OCI-LY3 (cell line): ENCODE data around the gene RHCE.
A peak's percentile ranks its signal among the peaks of the same experiment; 100 is the strongest.
"Not testable (repeated sequence)": the region's sequence is repeated elsewhere in the genome, so short reads cannot be mapped to it uniquely, and the experiment has no call there.

Experiments used
- H2AFZ ChIP-seq: fragments of 200-600, 300-600 bp; shearing (Covaris generic); 2 replicates; pipeline ENCODE4 v1.6.0; 2014; ENCODE audit warnings: antibody characterized with exemption, low read depth, low read length
- H3K27ac ChIP-seq: fragments of 200-600, 300-600 bp; sonication (generic); 2 replicates; pipeline ENCODE4 v1.5.1; 2014; ENCODE audit warnings: mild to moderate bottlenecking, low read length, moderate library complexity, mixed read lengths
- H3K27me3 ChIP-seq: fragments of 200-600, 300-600 bp; sonication (generic); 2 replicates; pipeline ENCODE4 v1.6.1; 2014; ENCODE audit warnings: low read depth, low read length, mixed read lengths
- H3K36me3 ChIP-seq: fragments of 200-600, 300-600 bp; sonication (generic); replicated peaks from 2 replicates; pipeline ENCODE3; 2014; ENCODE audit warnings: low read depth, low read length, mixed read lengths
- H3K4me1 ChIP-seq: fragments of 300-600, 200-600 bp; sonication (generic); 2 replicates; pipeline ENCODE4 v1.6.1; 2014; ENCODE audit warnings: low read length, mixed read lengths
- H3K4me2 ChIP-seq: fragments of 200-600, 300-600 bp; sonication (generic); 2 replicates; pipeline ENCODE4 v1.6.1; 2014; ENCODE audit warnings: low read length, mixed read lengths
- H3K4me3 ChIP-seq: fragments of 300-600, 200-600 bp; sonication (generic); 2 replicates; pipeline ENCODE4 v1.5.1; 2014; ENCODE audit warnings: antibody characterized with exemption, mild to moderate bottlenecking, low read length, moderate library complexity
- H3K79me2 ChIP-seq: fragments of 300-600, 200-600 bp; shearing (Covaris generic); 2 replicates; pipeline ENCODE4 v1.6.1; 2014; ENCODE audit warnings: mild to moderate bottlenecking, low read length, mixed read lengths
- H3K9ac ChIP-seq: fragments of 300-600, 200-600 bp; shearing (Covaris generic); 2 replicates; pipeline ENCODE4 v1.6.0; 2014; ENCODE audit warnings: mild to moderate bottlenecking, low read length, moderate library complexity
- H3K9me3 ChIP-seq: fragments of 200-600, 300-600 bp; shearing (Covaris generic); 2 replicates; pipeline ENCODE4 v1.6.1; 2014; ENCODE audit warnings: low read length, mixed read lengths; ENCODE audit not compliant: insufficient read depth
- H4K20me1 ChIP-seq: fragments of 200-600, 300-600 bp; sonication (generic); 2 replicates; pipeline ENCODE4 v1.6.1; 2016; ENCODE audit warnings: low read length, mixed read lengths; ENCODE audit not compliant: insufficient read depth
- EZH2phosphoT487 ChIP-seq: fragments of 200-600 bp; shearing (Covaris generic); IDR thresholded peaks from 2 replicates; pipeline ENCODE4 v1.6.1; 2018; ENCODE audit warnings: antibody characterized with exemption, mixed run types, low read depth
- TF ChIP-seq, protein P1 (sequence below): fragments of 200-600, 300-600 bp; sonication (generic); IDR thresholded peaks from 2 replicates; pipeline ENCODE4 v1.5.1; 2014; ENCODE audit warnings: antibody characterized with exemption, low read length, low read depth

The RHCE gene

GRCh38 chr1:25447547-25447946 lies 26.9 kb upstream of the RHCE start:
- H3K36me3 ChIP-seq, result peaks cover 36% of the 10 kb centered on the region
- H3K4me2 ChIP-seq, result peak overlapping the region; percentile 85
- no peaks in the 10 kb centered on the region for H3K27me3 ChIP-seq
- no peaks in the 10 kb centered on the region for H3K9me3 ChIP-seq
- H3K79me2 ChIP-seq, result peaks cover 95% of the 10 kb centered on the region
- no peak overlapping the region for H2AFZ ChIP-seq
- peaks cover 4% of the 10 kb centered on the region; the same call in 1 of the 2 replicates for H4K20me1 ChIP-seq
- peak overlapping the region; percentile 68 for H3K9ac ChIP-seq
- H3K4me1 ChIP-seq, result peaks cover 82% of the 10 kb centered on the region
- peak overlapping the region; percentile 94 for H3K27ac ChIP-seq
- no peak overlapping the region for H3K4me3 ChIP-seq
- TF ChIP-seq EZH2phosphoT487, result no peak
- TF ChIP-seq, protein P1, sequence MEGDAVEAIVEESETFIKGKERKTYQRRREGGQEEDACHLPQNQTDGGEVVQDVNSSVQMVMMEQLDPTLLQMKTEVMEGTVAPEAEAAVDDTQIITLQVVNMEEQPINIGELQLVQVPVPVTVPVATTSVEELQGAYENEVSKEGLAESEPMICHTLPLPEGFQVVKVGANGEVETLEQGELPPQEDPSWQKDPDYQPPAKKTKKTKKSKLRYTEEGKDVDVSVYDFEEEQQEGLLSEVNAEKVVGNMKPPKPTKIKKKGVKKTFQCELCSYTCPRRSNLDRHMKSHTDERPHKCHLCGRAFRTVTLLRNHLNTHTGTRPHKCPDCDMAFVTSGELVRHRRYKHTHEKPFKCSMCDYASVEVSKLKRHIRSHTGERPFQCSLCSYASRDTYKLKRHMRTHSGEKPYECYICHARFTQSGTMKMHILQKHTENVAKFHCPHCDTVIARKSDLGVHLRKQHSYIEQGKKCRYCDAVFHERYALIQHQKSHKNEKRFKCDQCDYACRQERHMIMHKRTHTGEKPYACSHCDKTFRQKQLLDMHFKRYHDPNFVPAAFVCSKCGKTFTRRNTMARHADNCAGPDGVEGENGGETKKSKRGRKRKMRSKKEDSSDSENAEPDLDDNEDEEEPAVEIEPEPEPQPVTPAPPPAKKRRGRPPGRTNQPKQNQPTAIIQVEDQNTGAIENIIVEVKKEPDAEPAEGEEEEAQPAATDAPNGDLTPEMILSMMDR, result no peak

DNA sequence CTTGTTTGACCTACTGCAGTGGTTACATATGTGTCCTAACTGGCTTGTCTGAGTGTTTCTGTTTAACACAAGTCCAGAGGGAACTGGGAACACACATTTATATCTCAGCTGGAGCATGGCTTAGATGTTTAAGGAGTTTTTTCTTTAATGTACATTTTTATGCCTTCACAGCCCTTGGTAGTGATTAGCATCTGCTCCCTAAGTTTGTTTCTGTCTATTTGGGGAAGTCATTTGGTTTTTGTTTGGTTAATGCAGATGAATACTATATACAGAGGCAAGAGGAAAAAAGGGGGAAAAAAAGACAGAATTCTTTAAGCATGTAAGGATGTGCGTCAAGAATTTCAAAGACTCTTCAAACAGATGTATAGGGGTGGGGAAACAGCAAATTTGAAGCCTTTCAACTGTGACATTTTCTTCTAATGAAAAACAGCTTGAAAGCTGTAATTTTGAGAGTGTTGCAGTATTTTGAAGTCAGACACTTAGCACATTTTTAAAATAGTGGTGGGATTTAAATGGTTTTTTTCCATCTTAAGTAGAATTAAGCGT lies 25.4 kb upstream of the RHCE start:
- H3K36me3 ChIP-seq, result peaks cover 31% of the 10 kb centered on the region
- H3K4me3 ChIP-seq, result peak overlapping the region; percentile 37
- peaks cover 97% of the 10 kb centered on the region for H3K79me2 ChIP-seq
- peak overlapping the region; percentile 85 for H3K4me2 ChIP-seq
- no peak overlapping the region for H2AFZ ChIP-seq
- H4K20me1 ChIP-seq, result peaks cover 13% of the 10 kb centered on the region
- peaks cover 74% of the 10 kb centered on the region for H3K4me1 ChIP-seq
- H3K9me3 ChIP-seq, result no peaks in the 10 kb centered on the region
- H3K27me3 ChIP-seq, result no peaks in the 10 kb centered on the region
- TF ChIP-seq, protein P1, result no peak
- TF ChIP-seq EZH2phosphoT487, result no peak
- peak overlapping the region; percentile 68 for H3K9ac ChIP-seq
- H3K27ac ChIP-seq, result peak overlapping the region; percentile 94

GRCh38 chr1:25444604-25445003 lies 24.0 kb upstream of the RHCE start:
- H3K4me1 ChIP-seq, result peaks cover 59% of the 10 kb centered on the region
- H3K27ac ChIP-seq, result peak overlapping the region; percentile 94; the same call in 1 of the 2 replicates
- not testable (repeated sequence) for H3K9me3 ChIP-seq, H3K9ac ChIP-seq, H3K27me3 ChIP-seq, H3K4me3 ChIP-seq, H2AFZ ChIP-seq
- 0 out of 2 replicates have a peak overlapping the region, but pooled peaks have one; percentile 15 for H3K4me2 ChIP-seq
- H3K36me3 ChIP-seq, result peaks cover 23% of the 10 kb centered on the region
- H4K20me1 ChIP-seq, result peaks cover 17% of the 10 kb centered on the region
- peaks cover 96% of the 10 kb centered on the region for H3K79me2 ChIP-seq

GRCh38 chr1:25443030-25443699 lies 22.5 kb upstream of the RHCE start:
- no peak overlapping the region for H3K9ac ChIP-seq
- H3K27me3 ChIP-seq, result no peaks in the 10 kb centered on the region
- TF ChIP-seq, protein P1, result no peak
- no peak for TF ChIP-seq EZH2phosphoT487
- peaks cover 47% of the 10 kb centered on the region for H3K4me1 ChIP-seq
- H3K27ac ChIP-seq, result peak overlapping the region; percentile 35; the same call in 1 of the 2 replicates
- peaks cover 97% of the 10 kb centered on the region for H3K79me2 ChIP-seq
- H2AFZ ChIP-seq, result no peak overlapping the region
- no peak overlapping the region for H3K4me3 ChIP-seq
- no peaks in the 10 kb centered on the region for H3K9me3 ChIP-seq
- H4K20me1 ChIP-seq, result peaks cover 20% of the 10 kb centered on the region
- no peak overlapping the region for H3K4me2 ChIP-seq
- H3K36me3 ChIP-seq, result peaks cover 14% of the 10 kb centered on the region
